Parathyroid adenoma (tissue), 2 donors: ENCODE results near the gene CRB2.

Experiments
- H2AFZ ChIP-seq: fragments of 300-600 bp; sonication (generic); one replicate; pipeline ENCODE4 v1.7.0; 2017; ENCODE audit warnings: antibody characterized with exemption, mild to moderate bottlenecking
- H3K27ac ChIP-seq: fragments of 300-600 bp; sonication (generic); one replicate; pipeline ENCODE4 v1.7.0; 2017
- H3K27me3 ChIP-seq: fragments of 300-600 bp; sonication (generic); one replicate; pipeline ENCODE4 v1.7.0; 2017; ENCODE audit warnings: low read length; ENCODE audit not compliant: control insufficient read depth, insufficient read depth
- H3K36me3 ChIP-seq: fragments of 300-600 bp; sonication (generic); one replicate; pipeline ENCODE4 v1.7.0; 2017; ENCODE audit warnings: low read length; ENCODE audit not compliant: control insufficient read depth, insufficient read depth
- H3K4me1 ChIP-seq: fragments of 300-600 bp; sonication (generic); one replicate; pipeline ENCODE4 v1.7.0; 2017; ENCODE audit warnings: control low read depth
- H3K4me2 ChIP-seq: fragments of 300-600 bp; sonication (generic); one replicate; pipeline ENCODE4 v1.7.0; 2017; ENCODE audit warnings: low read length
- H3K4me3 ChIP-seq: fragments of 300-600 bp; sonication (generic); one replicate; pipeline ENCODE4 v1.7.0; 2017; ENCODE audit warnings: low read depth, low read length
- H3K79me2 ChIP-seq: fragments of 300-600 bp; sonication (generic); one replicate; pipeline ENCODE4 v1.7.0; 2017; ENCODE audit warnings: control low read depth
- H3K9ac ChIP-seq: fragments of 300-600 bp; sonication (generic); one replicate; pipeline ENCODE4 v1.7.0; 2017; ENCODE audit warnings: mild to moderate bottlenecking
- H3K9me3 ChIP-seq: fragments of 300-600 bp; sonication (generic); one replicate; pipeline ENCODE4 v1.7.0; 2017; ENCODE audit warnings: low read length; ENCODE audit not compliant: control insufficient read depth
- CTCF ChIP-seq: fragments of 300-600 bp; sonication (generic); IDR thresholded peaks from one replicate; pipeline ENCODE4 v1.7.0; 2017; ENCODE audit warnings: antibody characterized with exemption, mild to moderate bottlenecking
- donor health status: primary hyperparathyroidism.

CRB2 gene

GRCh38 chr9:123375469-123376132 lies 19.6 kb downstream of the CRB2 start:
- no peaks in the 10 kb centered on the region for H3K79me2 ChIP-seq
- H3K4me1 ChIP-seq: no peaks in the 10 kb centered on the region
- H3K27ac ChIP-seq: no peak overlapping the region
- H3K9me3 ChIP-seq: no peaks in the 10 kb centered on the region
- H3K4me2 ChIP-seq: no peak overlapping the region
- H3K4me3 ChIP-seq: no peak overlapping the region
- H3K9ac ChIP-seq: no peak overlapping the region
- TF ChIP-seq CTCF: no peak
- H3K36me3 ChIP-seq: no peaks in the 10 kb centered on the region
- H2AFZ ChIP-seq: no peak overlapping the region
- no peaks in the 10 kb centered on the region for H3K27me3 ChIP-seq

- H3K27me3 ChIP-seq: no peaks in the 10 kb centered on the region
- no peak overlapping the region for H3K4me3 ChIP-seq
- no peaks in the 10 kb centered on the region for H3K4me1 ChIP-seq
- H3K9me3 ChIP-seq: no peaks in the 10 kb centered on the region
- no peak overlapping the region for H2AFZ ChIP-seq
- H3K4me2 ChIP-seq: no peak overlapping the region
- no peaks in the 10 kb centered on the region for H3K79me2 ChIP-seq
- no peak overlapping the region for H3K27ac ChIP-seq
- no peak overlapping the region for H3K9ac ChIP-seq
- H3K36me3 ChIP-seq: no peaks in the 10 kb centered on the region
- TF ChIP-seq CTCF: no peak
Measured at GRCh38 chr9:123376218-123377071, 20.4 kb downstream of the CRB2 start.

DNA sequence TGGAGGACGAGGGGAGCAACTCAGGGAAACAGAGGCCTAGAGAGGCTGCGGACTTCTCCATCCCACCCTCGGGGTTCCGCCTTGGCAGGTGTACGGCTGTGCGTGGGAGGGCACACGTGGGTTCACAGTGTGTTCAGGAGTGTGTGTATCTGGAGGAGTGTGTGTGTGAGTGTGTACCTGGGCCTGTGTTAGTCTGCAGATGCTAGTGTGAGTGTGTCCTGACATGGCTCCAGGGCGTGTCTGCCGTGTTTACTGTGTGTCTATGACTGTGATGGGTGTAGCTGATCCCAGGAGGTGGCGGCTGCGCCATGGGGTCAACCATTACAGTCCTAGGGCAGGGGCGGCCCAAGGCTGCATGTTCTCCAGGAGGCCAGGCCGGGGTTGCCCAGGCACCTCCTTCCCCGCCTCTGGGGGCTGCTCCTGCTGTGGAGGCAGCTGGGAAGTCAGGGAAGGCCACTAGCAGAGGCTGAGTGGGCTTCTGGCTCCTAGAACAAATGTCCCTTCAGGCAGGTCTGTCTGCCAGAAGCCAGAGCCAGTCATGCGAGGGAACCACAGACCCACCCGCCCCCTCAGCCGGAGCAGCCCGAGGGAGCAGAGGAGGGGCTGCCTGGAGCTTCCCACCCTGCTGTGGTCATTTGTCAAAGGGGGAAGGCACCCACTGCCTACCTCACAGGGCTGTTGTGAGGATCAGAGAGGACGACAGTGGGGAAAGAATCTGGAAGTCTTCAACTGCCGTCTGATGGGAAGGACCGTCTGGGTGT lies 21.4 kb downstream of the CRB2 start:
- no peaks in the 10 kb centered on the region for H3K27me3 ChIP-seq
- no peak overlapping the region for H3K4me3 ChIP-seq
- H3K9me3 ChIP-seq: no peaks in the 10 kb centered on the region
- no peak for TF ChIP-seq CTCF
- H3K9ac ChIP-seq: no peak overlapping the region
- no peak overlapping the region for H3K4me2 ChIP-seq
- H3K36me3 ChIP-seq: no peaks in the 10 kb centered on the region
- H3K79me2 ChIP-seq: no peaks in the 10 kb centered on the region
- no peaks in the 10 kb centered on the region for H3K4me1 ChIP-seq
- no peak overlapping the region for H2AFZ ChIP-seq
- H3K27ac ChIP-seq: no peak overlapping the region

DNA sequence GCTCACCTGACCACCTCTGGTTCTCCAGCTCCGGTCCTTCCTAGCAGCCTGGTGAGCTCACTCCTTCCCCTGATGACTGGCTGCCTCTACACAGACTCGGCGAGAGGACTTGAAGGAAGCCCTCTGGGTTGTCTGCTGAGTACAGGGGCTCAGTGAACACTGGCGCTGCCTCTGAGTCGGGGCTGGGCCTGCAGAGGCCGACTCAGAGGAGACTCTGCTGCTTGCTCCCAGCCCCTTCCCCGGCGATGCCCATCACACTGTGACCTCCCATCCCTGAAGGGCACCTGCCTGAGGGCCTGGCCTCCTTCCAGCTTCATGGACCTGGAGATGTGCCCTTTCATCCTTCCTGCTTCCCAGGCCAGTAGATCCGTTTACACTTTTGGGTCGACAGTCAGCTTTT lies 22.0 kb downstream of the CRB2 start:
- Histone ChIP-seq H3K4me2 (no peak overlapping the region), H3K4me1 (no peaks in the 10 kb centered on the region), H3K9me3 (no peaks in the 10 kb centered on the region), H3K9ac (no peak overlapping the region), H3K27me3 (no peaks in the 10 kb centered on the region), H2AFZ (no peak overlapping the region), H3K27ac (no peak overlapping the region), H3K79me2 (no peaks in the 10 kb centered on the region), H3K4me3 (no peak overlapping the region), H3K36me3 (no peaks in the 10 kb centered on the region)
- no peak for TF ChIP-seq CTCF
